Glutamatergic neuron (in vitro differentiated cells): ENCODE measurements around the gene CYLD. TPM values are rescaled to one million over a fixed set of nuclear protein-coding genes. Genes with fewer than 3 reads are reported as not detected.

Experiments
- DNase-seq: peaks from one replicate; pipeline ENCODE4 v3.0.0; 2022
- H3K27ac Mint-ChIP-seq: one replicate; pipeline ENCODE4 v1.8.0; 2020; ENCODE audit warnings: mild to moderate bottlenecking, mixed read lengths, inconsistent platforms; ENCODE audit not compliant: unreplicated experiment
- H3K27me3 Mint-ChIP-seq: one replicate; pipeline ENCODE4 v1.8.0; 2020; ENCODE audit warnings: mild to moderate bottlenecking, moderate library complexity, mixed read lengths, inconsistent platforms; ENCODE audit not compliant: unreplicated experiment
- H3K36me3 Mint-ChIP-seq: one replicate; pipeline ENCODE4 v1.8.0; 2020; ENCODE audit warnings: mild to moderate bottlenecking, mixed read lengths, inconsistent platforms; ENCODE audit not compliant: unreplicated experiment
- H3K4me1 Mint-ChIP-seq: one replicate; pipeline ENCODE4 v1.8.0; 2020; ENCODE audit warnings: mild to moderate bottlenecking, low read depth, mixed read lengths, inconsistent platforms; ENCODE audit not compliant: unreplicated experiment
- H3K4me3 Mint-ChIP-seq: one replicate; pipeline ENCODE4 v1.8.0; 2020; ENCODE audit warnings: mild to moderate bottlenecking, mixed read lengths, inconsistent platforms; ENCODE audit not compliant: unreplicated experiment
- H3K9me3 Mint-ChIP-seq: one replicate; pipeline ENCODE4 v1.8.0; 2020; ENCODE audit warnings: mild to moderate bottlenecking, moderate library complexity, mixed read lengths, inconsistent platforms; ENCODE audit not compliant: unreplicated experiment
- CTCF ChIP-seq: fragments of 200-600 bp; sonication (generic); IDR thresholded peaks from one replicate; pipeline ENCODE4 v1.5.0; 2021; ENCODE audit not compliant: partially characterized antibody, unreplicated experiment
- total RNA-seq: library from RNA; stranded (reverse); fragmentation: NEBNext Ultra II Directional; extraction: Animal tissue kit (Norgen Biotek cat#: 25700); gene quantifications from one replicate; pipeline ENCODE4 v1.2.1, GENCODE V29; 2021; ENCODE audit not compliant: unreplicated experiment

Gene CYLD
- total RNA-seq, 1 donor from 2014 or later, result 39.5 TPM

- Mint-ChIP-seq H3K27ac (no peak overlapping the region), H3K36me3 (no peaks in the 10 kb centered on the region), H3K4me3 (no peak overlapping the region), H3K4me1 (peaks cover 6% of the 10 kb centered on the region), H3K9me3 (no peaks in the 10 kb centered on the region), H3K27me3 (peaks cover 3% of the 10 kb centered on the region)
- DNase-seq, result no peak
- no peak for TF ChIP-seq CTCF
Measured at GRCh38 chr16:50814541-50814940, 72.7 kb downstream of the CYLD start.

- TF ChIP-seq CTCF, result no peak
- no peak for DNase-seq
- Mint-ChIP-seq H3K4me1 (peaks cover 6% of the 10 kb centered on the region), H3K36me3 (no peaks in the 10 kb centered on the region), H3K27me3 (peaks cover 3% of the 10 kb centered on the region), H3K9me3 (no peaks in the 10 kb centered on the region), H3K4me3 (no peak overlapping the region), H3K27ac (no peak overlapping the region)
Measured at GRCh38 chr16:50815382-50815781, 73.5 kb downstream of the CYLD start.

- no peak for TF ChIP-seq CTCF
- Mint-ChIP-seq H3K9me3 (no peaks in the 10 kb centered on the region), H3K27ac (no peak overlapping the region), H3K36me3 (no peaks in the 10 kb centered on the region), H3K27me3 (peaks cover 3% of the 10 kb centered on the region), H3K4me3 (no peak overlapping the region), H3K4me1 (peaks cover 6% of the 10 kb centered on the region)
- no peak for DNase-seq
Measured at GRCh38 chr16:50816901-50817555, 75.1 kb downstream of the CYLD start.

- DNase-seq, result no peak
- Mint-ChIP-seq H3K27ac (no peak overlapping the region), H3K4me3 (no peak overlapping the region), H3K9me3 (no peaks in the 10 kb centered on the region), H3K4me1 (peaks cover 6% of the 10 kb centered on the region), H3K27me3 (no peaks in the 10 kb centered on the region), H3K36me3 (no peaks in the 10 kb centered on the region)
- no peak for TF ChIP-seq CTCF
Measured at GRCh38 chr16:50818380-50818779, 76.5 kb downstream of the CYLD start.

GRCh38 chr16:50819706-50820105 is 77.8 kb downstream of the CYLD start:
- no peak for TF ChIP-seq CTCF
- H3K36me3 Mint-ChIP-seq, result no peaks in the 10 kb centered on the region
- DNase-seq, result no peak
- H3K4me3 Mint-ChIP-seq, result no peak overlapping the region
- no peaks in the 10 kb centered on the region for H3K27me3 Mint-ChIP-seq
- H3K4me1 Mint-ChIP-seq, result no peaks in the 10 kb centered on the region
- H3K27ac Mint-ChIP-seq, result no peak overlapping the region
- no peaks in the 10 kb centered on the region for H3K9me3 Mint-ChIP-seq
